ENCODE results near the gene PLBD1.

Gene PLBD1

DNA sequence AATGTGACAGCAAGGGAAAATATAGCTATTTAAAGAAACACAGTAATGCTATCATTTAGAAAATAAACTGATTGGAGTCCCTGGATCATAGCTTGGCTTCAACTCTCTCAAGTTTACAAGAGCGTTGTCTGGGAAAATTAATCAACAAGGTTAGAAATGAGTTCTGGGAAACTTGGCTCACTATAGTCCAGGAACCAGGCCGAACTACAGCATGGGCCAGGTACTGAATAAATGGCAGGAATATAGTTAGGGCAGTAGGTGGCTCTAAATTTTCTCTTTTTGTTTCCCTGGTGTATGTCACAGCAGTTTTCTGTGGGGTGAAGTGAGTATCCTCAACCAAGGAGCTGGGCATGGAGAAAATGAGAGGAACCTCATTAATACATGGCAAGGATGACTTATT is 72.4 kb downstream of the PLBD1 start:
- H3K27ac ChIP-seq, result no peak overlapping the region
- TF ChIP-seq ZFX (IDR thresholded peaks at IDR 0.05; ENCODE audit: borderline replicate concordance), result no peak
- TF ChIP-seq, protein P1, sequence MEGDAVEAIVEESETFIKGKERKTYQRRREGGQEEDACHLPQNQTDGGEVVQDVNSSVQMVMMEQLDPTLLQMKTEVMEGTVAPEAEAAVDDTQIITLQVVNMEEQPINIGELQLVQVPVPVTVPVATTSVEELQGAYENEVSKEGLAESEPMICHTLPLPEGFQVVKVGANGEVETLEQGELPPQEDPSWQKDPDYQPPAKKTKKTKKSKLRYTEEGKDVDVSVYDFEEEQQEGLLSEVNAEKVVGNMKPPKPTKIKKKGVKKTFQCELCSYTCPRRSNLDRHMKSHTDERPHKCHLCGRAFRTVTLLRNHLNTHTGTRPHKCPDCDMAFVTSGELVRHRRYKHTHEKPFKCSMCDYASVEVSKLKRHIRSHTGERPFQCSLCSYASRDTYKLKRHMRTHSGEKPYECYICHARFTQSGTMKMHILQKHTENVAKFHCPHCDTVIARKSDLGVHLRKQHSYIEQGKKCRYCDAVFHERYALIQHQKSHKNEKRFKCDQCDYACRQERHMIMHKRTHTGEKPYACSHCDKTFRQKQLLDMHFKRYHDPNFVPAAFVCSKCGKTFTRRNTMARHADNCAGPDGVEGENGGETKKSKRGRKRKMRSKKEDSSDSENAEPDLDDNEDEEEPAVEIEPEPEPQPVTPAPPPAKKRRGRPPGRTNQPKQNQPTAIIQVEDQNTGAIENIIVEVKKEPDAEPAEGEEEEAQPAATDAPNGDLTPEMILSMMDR (IDR thresholded peaks at IDR 0.05), result no peak

DNA sequence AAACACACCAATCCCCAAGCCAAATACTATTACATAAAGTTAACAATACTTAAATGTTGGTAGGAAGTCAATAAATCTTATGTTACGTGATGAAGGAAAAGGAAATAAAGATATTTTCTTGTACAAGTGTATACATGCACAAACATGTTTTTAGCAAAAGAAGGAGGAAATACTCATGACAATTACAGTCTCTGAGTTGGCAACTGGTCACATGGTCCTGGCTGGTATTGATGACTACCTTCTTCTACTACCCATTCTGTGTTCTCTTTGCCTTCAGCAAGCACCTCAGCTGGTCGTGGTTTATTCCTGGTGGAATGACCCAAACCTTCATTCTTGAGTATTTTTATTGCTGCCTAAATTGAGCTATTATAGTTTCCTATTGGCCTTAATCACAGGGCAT is 84.8 kb downstream of the PLBD1 start:
- no peak overlapping the region for H3K27ac ChIP-seq
- TF ChIP-seq, protein P1 (IDR thresholded peaks at IDR 0.05), result no peak
- no peak for TF ChIP-seq ZFX (IDR thresholded peaks at IDR 0.05; ENCODE audit: borderline replicate concordance)

- no peak overlapping the region for H3K27ac ChIP-seq
- TF ChIP-seq, protein P1 (IDR thresholded peaks at IDR 0.05), result no peak
- TF ChIP-seq ZFX (IDR thresholded peaks at IDR 0.05; ENCODE audit: borderline replicate concordance), result no peak
Measured at GRCh38 chr12:14482361-14482760, 85.3 kb downstream of the PLBD1 start.

DNA sequence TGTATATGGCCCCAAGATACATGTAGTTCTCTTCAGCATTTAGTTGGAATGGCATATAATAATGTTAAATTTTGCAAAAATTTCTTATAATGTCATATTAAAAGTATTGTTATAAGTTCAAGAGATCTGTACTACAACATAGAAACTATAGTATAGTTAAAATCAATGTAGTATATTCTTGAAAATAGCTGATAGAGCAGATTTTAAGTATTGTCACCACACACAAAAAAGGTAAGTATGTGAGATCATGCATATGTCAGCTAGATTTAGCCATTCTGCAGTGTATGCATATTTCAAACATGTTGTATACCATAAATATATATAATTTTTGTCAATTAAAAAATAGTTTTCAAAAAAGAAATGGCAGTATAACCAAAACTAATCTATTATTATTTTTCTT is 86.5 kb downstream of the PLBD1 start:
- no peak for TF ChIP-seq ZFX (IDR thresholded peaks at IDR 0.05; ENCODE audit: borderline replicate concordance)
- TF ChIP-seq, protein P1 (IDR thresholded peaks at IDR 0.05), result no peak
- H3K27ac ChIP-seq, result no peak overlapping the region

DNA sequence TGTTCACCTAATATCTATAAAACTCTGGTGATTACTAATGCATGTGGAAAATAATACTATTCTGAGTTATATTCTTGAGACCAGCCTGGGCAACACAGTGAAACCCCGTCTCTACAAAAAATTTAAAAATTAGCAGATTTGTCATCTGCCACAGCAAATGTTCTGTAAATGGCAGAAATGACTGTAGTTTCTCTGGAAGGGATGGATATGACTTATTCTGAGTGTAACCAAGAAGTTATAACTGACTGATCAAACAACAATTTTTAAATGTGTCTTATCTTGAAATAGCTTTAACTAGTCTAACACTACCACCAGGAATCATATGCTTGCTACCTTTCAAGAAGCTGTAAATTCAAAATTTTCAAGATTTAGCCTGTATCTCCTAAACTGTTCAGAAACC is 88.7 kb downstream of the PLBD1 start:
- H3K27ac ChIP-seq, result no peak overlapping the region
- no peak for TF ChIP-seq ZFX (IDR thresholded peaks at IDR 0.05; ENCODE audit: borderline replicate concordance)
- TF ChIP-seq, protein P1 (IDR thresholded peaks at IDR 0.05), result no peak

DNA sequence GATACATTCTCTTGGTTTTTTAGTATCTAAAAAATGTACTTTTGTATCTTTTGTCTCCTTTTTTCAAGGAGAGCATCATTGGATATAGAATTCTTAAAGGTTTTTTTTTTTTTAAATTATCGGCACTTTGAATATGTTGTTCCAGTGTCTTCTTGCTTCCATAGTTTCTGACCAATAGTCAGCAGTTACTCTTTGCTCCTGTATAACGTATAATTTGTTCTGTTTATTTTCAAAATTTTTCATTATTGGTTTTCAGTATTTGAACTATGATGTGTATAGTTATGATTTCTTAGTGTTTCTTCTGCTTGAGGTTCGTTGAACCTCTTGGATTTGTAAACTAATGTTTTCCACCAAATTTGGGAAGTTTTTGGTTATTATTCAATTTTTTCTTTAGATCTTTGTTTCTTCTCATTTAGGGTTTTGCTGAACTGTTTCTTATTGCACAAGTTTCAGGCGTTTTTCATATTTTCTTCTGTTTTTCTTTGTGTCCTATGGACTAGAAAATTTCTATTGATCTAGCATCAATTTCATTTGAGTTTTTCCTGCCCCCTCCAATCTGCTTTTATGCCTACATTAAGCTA is 93.9 kb downstream of the PLBD1 start:
- no peak overlapping the region for H3K27ac ChIP-seq
- TF ChIP-seq, protein P1 (IDR thresholded peaks at IDR 0.05), result no peak
- TF ChIP-seq ZFX (IDR thresholded peaks at IDR 0.05; ENCODE audit: borderline replicate concordance), result no peak

- no peak overlapping the region for H3K27ac ChIP-seq
- TF ChIP-seq ZFX (IDR thresholded peaks at IDR 0.05; ENCODE audit: borderline replicate concordance), result no peak
- TF ChIP-seq, protein P1 (IDR thresholded peaks at IDR 0.05), result no peak
Measured at GRCh38 chr12:14471497-14471896, 96.2 kb downstream of the PLBD1 start.
